OCI-LY1 (cell line): ENCODE results near the gene C1orf159.

Experiments
- EZH2 ChIP-seq: fragments of 200-600 bp; sonication (generic), shearing (Covaris generic); IDR thresholded peaks from 2 replicates; pipeline ENCODE4 v1.8.0; 2017; ENCODE audit warnings: borderline replicate concordance, mixed run types, mild to moderate bottlenecking, antibody characterized with exemption, low read length, moderate library complexity, mixed read lengths
- TF ChIP-seq, protein P1 (sequence below): fragments of 200-600 bp; sonication (generic), shearing (Covaris generic); IDR thresholded peaks from 2 replicates; pipeline ENCODE4 v1.5.1; 2017; ENCODE audit warnings: mild to moderate bottlenecking, antibody characterized with exemption, low read length, moderate library complexity, mixed read lengths

GRCh38 chr1:1098681-1099421 is 17.0 kb downstream of the C1orf159 start:
- TF ChIP-seq, protein P1, sequence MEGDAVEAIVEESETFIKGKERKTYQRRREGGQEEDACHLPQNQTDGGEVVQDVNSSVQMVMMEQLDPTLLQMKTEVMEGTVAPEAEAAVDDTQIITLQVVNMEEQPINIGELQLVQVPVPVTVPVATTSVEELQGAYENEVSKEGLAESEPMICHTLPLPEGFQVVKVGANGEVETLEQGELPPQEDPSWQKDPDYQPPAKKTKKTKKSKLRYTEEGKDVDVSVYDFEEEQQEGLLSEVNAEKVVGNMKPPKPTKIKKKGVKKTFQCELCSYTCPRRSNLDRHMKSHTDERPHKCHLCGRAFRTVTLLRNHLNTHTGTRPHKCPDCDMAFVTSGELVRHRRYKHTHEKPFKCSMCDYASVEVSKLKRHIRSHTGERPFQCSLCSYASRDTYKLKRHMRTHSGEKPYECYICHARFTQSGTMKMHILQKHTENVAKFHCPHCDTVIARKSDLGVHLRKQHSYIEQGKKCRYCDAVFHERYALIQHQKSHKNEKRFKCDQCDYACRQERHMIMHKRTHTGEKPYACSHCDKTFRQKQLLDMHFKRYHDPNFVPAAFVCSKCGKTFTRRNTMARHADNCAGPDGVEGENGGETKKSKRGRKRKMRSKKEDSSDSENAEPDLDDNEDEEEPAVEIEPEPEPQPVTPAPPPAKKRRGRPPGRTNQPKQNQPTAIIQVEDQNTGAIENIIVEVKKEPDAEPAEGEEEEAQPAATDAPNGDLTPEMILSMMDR = no peak
- TF ChIP-seq EZH2 = no peak
